ENCODE data around the gene TPCN1. TPM values are rescaled to one million over a fixed set of nuclear protein-coding genes. Genes with fewer than 3 reads are reported as not detected.

TPCN1 gene
- total RNA-seq, 2 donors from 2014 or later: 18.9 to 30.8 TPM

GRCh38 chr12:113298472-113298817 lies 77.2 kb downstream of the TPCN1 start:
- H3K27me3 ChIP-seq (ENCODE audit: control insufficient read depth, insufficient read depth, low read length, poor library complexity, severe bottlenecking): no peaks in the 10 kb centered on the region
- no peak for TF ChIP-seq CTCF (conservative IDR thresholded peaks at IDR 0.05)
- Mint-ChIP-seq H3K4me1 (peaks cover 17% of the 10 kb centered on the region), H3K36me3 (ENCODE audit: low read depth) (peaks cover 5% of the 10 kb centered on the region), H3K27ac (no peak overlapping the region), H3K4me3 (no peak overlapping the region), H3K27me3 (ENCODE audit: insufficient read depth) (no peaks in the 10 kb centered on the region), H3K9me3 (no peaks in the 10 kb centered on the region)
- no peaks in the 10 kb centered on the region for H3K36me3 ChIP-seq (ENCODE audit: control insufficient read depth, insufficient read depth, low read length)
- H3K4me1 ChIP-seq (ENCODE audit: control insufficient read depth, insufficient read depth, low read length): peaks cover 9% of the 10 kb centered on the region
- H3K9me3 ChIP-seq (ENCODE audit: control insufficient read depth, low read length): no peaks in the 10 kb centered on the region
- DNase-seq: no peak
- WGBS, 2 experiments (ENCODE audit: insufficient coverage in 1 of 2, insufficient read length in 1 of 2): 97 to 100% methylated on average over 3 to 5 of the region's 5 CpGs
- no peak overlapping the region for H3K9ac ChIP-seq (ENCODE audit: extremely low read depth, low read length, poor library complexity, severe bottlenecking)
- H3K27ac ChIP-seq (ENCODE audit: low read depth, low read length): no peak overlapping the region
- H3K4me3 ChIP-seq (ENCODE audit: low read length): no peak overlapping the region

- H3K4me1 Mint-ChIP-seq: peaks cover 17% of the 10 kb centered on the region
- Histone ChIP-seq H3K27ac (ENCODE audit: low read depth, low read length) (no peak overlapping the region), H3K9me3 (ENCODE audit: control insufficient read depth, low read length) (no peaks in the 10 kb centered on the region), H3K27me3 (ENCODE audit: control insufficient read depth, insufficient read depth, low read length, poor library complexity, severe bottlenecking) (no peaks in the 10 kb centered on the region), H3K36me3 (ENCODE audit: control insufficient read depth, insufficient read depth, low read length) (no peaks in the 10 kb centered on the region), H3K9ac (ENCODE audit: extremely low read depth, low read length, poor library complexity, severe bottlenecking) (no peak overlapping the region), H3K4me3 (ENCODE audit: low read length) (no peak overlapping the region), H3K4me1 (ENCODE audit: control insufficient read depth, insufficient read depth, low read length) (peaks cover 9% of the 10 kb centered on the region)
- H3K9me3 Mint-ChIP-seq: no peaks in the 10 kb centered on the region
- no peaks in the 10 kb centered on the region for H3K27me3 Mint-ChIP-seq (ENCODE audit: insufficient read depth)
- H3K27ac Mint-ChIP-seq: no peak overlapping the region
- TF ChIP-seq CTCF (conservative IDR thresholded peaks at IDR 0.05): no peak
- 94 to 95% methylated on average over 13 to 20 of the region's 20 CpGs for WGBS, 2 experiments (ENCODE audit: insufficient coverage in 1 of 2, insufficient read length in 1 of 2)
- no peak overlapping the region for H3K4me3 Mint-ChIP-seq
- H3K36me3 Mint-ChIP-seq (ENCODE audit: low read depth): peaks cover 1% of the 10 kb centered on the region
- DNase-seq: peak; percentile 67
Observed at GRCh38 chr12:113298861-113299545, 77.7 kb downstream of the TPCN1 start.

GRCh38 chr12:113299619-113300237 lies 78.5 kb downstream of the TPCN1 start:
- peak; percentile 95 for DNase-seq
- WGBS, 2 experiments (ENCODE audit: insufficient coverage in 1 of 2, insufficient read length in 1 of 2): 66 to 67% methylated on average over 12 to 14 of the region's 14 CpGs
- no peak overlapping the region for H3K4me3 Mint-ChIP-seq
- H3K36me3 Mint-ChIP-seq (ENCODE audit: low read depth): peaks cover 1% of the 10 kb centered on the region
- TF ChIP-seq CTCF (conservative IDR thresholded peaks at IDR 0.05): no peak
- no peaks in the 10 kb centered on the region for H3K36me3 ChIP-seq (ENCODE audit: control insufficient read depth, insufficient read depth, low read length)
- H3K4me1 Mint-ChIP-seq: peaks cover 17% of the 10 kb centered on the region
- peak overlapping the region; percentile 44 for H3K27ac ChIP-seq (ENCODE audit: low read depth, low read length)
- H3K9me3 Mint-ChIP-seq: no peaks in the 10 kb centered on the region
- H3K4me1 ChIP-seq (ENCODE audit: control insufficient read depth, insufficient read depth, low read length): peaks cover 9% of the 10 kb centered on the region
- no peaks in the 10 kb centered on the region for H3K27me3 Mint-ChIP-seq (ENCODE audit: insufficient read depth)
- H3K27ac Mint-ChIP-seq: peak overlapping the region; percentile 90
- no peak overlapping the region for H3K9ac ChIP-seq (ENCODE audit: extremely low read depth, low read length, poor library complexity, severe bottlenecking)
- H3K27me3 ChIP-seq (ENCODE audit: control insufficient read depth, insufficient read depth, low read length, poor library complexity, severe bottlenecking): no peaks in the 10 kb centered on the region
- no peaks in the 10 kb centered on the region for H3K9me3 ChIP-seq (ENCODE audit: control insufficient read depth, low read length)
- H3K4me3 ChIP-seq (ENCODE audit: low read length): no peak overlapping the region

All from endodermal cell (in vitro differentiated cells).